K562 (cell line): ENCODE measurements around the gene AKAP13. TPM values are rescaled to one million over a fixed set of nuclear protein-coding genes. Genes with fewer than 3 reads are reported as not detected.

ENCODE experiments used
- ATAC-seq: fragments of 200-7000 bp; cut with Tn5 transposase; 3 replicates; pipeline ENCODE4 v1.9.1; 2020; ENCODE audit warnings: moderate library complexity
- BruUV-seq: library from RNA; stranded (reverse); fragments of 400-500 nt; replicated peaks from 2 replicates; lab custom pipeline; 2021; lab: Mats Ljungman, UMichigan
- CTCF ChIA-PET: fragments of 300-600 bp; formaldehyde crosslinking; extraction: SDS; loops from one replicate; lab custom pipeline; 2021; ENCODE audit warnings: low intra/inter-chr PET ratio; lab: Yijun Ruan, JAX
- POLR2A ChIA-PET: fragments of 300-600, 350-650 bp; sonication (Branson Sonifier 250); formaldehyde crosslinking; extraction: SDS; loops from one replicate; lab custom pipeline; 2021; ENCODE audit warnings: antibody characterized with exemption, inconsistent platforms; lab: Yijun Ruan, JAX
- DNase-seq, 4 experiments: peaks; one replicate each; pipeline versions ENCODE4 v3.0.0 to v3.0.0-alpha.2; 2011 to 2018; ENCODE audit warnings: low spot score in 3 of 4, mixed read lengths in 3 of 4; ENCODE audit errors: extremely low read depth in 1 of 4
- FAIRE-seq: peaks from 2 replicates; lab custom pipeline; 2011; peaks lifted over from hg19 to GRCh38; lab: Jason Lieb, UNC
- H2AFZ ChIP-seq: 2 replicates; pipeline ENCODE4 v1.6.0; 2011; ENCODE audit warnings: low read depth, low read length, control low read depth, inconsistent platforms
- H3K27ac ChIP-seq: fragments of 200-600 bp; 3 replicates; pipeline ENCODE4 v1.8.0; 2011; ENCODE audit warnings: low read depth, mild to moderate bottlenecking, control low read depth, inconsistent platforms, low read length, moderate library complexity, mixed read lengths; ENCODE audit errors: extremely low read depth
- H3K27me3 ChIP-seq, 2 experiments: fragments of 300-600 bp in 1 of 2; 2 replicates in 1 of 2; 3 replicates in 1 of 2; pipeline versions ENCODE4 v1.6.0 to v1.8.0; 2011; ENCODE audit warnings: inconsistent platforms in 2 of 2, low read length in 2 of 2, mild to moderate bottlenecking in 1 of 2, mixed read lengths in 1 of 2, moderate library complexity in 1 of 2; ENCODE audit not compliant: control insufficient read depth in 2 of 2, insufficient read depth in 2 of 2
- H3K36me3 ChIP-seq: fragments of 300-600 bp; 3 replicates; pipeline ENCODE4 v1.8.0; 2011; ENCODE audit warnings: mild to moderate bottlenecking, low read length, inconsistent platforms; ENCODE audit not compliant: control insufficient read depth, insufficient read depth
- H3K4me1 ChIP-seq, 2 experiments: fragments of 200-600 bp in 1 of 2; replicated peaks in 1 of 2; 2 replicates in 1 of 2; 3 replicates in 1 of 2; pipeline versions ENCODE4 v1.5.1 to v1.8.0; 2011; ENCODE audit warnings: inconsistent platforms in 2 of 2, low read length in 2 of 2, mild to moderate bottlenecking in 1 of 2, mixed read lengths in 1 of 2, moderate library complexity in 1 of 2; ENCODE audit not compliant: control insufficient read depth in 2 of 2, insufficient read depth in 2 of 2
- H3K4me2 ChIP-seq: 2 replicates; pipeline ENCODE4 v1.6.1; 2011; ENCODE audit warnings: low read length, control low read depth, inconsistent platforms, mixed read lengths; ENCODE audit not compliant: insufficient read depth
- H3K4me3 ChIP-seq: fragments of 200-600 bp; sonication (generic), shearing (Covaris generic); 2 replicates; pipeline ENCODE4 v1.5.1; 2016; ENCODE audit warnings: control low read depth, inconsistent platforms
- H3K79me2 ChIP-seq: fragments of 200-600 bp; 3 replicates; pipeline ENCODE4 v1.8.0; 2011; ENCODE audit warnings: low read length, inconsistent platforms; ENCODE audit not compliant: control insufficient read depth, insufficient read depth
- H3K9ac ChIP-seq, 2 experiments: 2 replicates each; pipeline versions ENCODE4 v1.6.0 to v1.6.1; 2011; ENCODE audit warnings: low read depth in 2 of 2, low read length in 2 of 2, control low read depth in 1 of 2, inconsistent platforms in 1 of 2, mild to moderate bottlenecking in 1 of 2, mixed read lengths in 1 of 2; ENCODE audit not compliant: insufficient read depth in 1 of 2
- H3K9me1 ChIP-seq: one replicate; pipeline ENCODE4 v1.6.0; 2011; ENCODE audit warnings: inconsistent platforms, mild to moderate bottlenecking, low read length, moderate library complexity; ENCODE audit not compliant: control insufficient read depth, insufficient read depth
- H3K9me3 ChIP-seq: replicated peaks from 2 replicates; pipeline ENCODE4 v1.5.1; 2011; ENCODE audit warnings: low read depth, low read length, inconsistent platforms; ENCODE audit not compliant: control insufficient read depth, insufficient read depth
- H4K20me1 ChIP-seq: replicated peaks from 2 replicates; pipeline ENCODE4 v1.6.1; 2011; ENCODE audit warnings: low read length, inconsistent platforms, mixed read lengths; ENCODE audit not compliant: control insufficient read depth, insufficient read depth
- ARHGAP35 ChIP-seq: fragments of 450-650 bp; IDR thresholded peaks from 2 replicates; pipeline ENCODE4 v1.6.1; 2018; ENCODE audit not compliant: partially characterized antibody
- ATF2 ChIP-seq: sonication (generic); formaldehyde crosslinking; IDR thresholded peaks from 2 replicates; pipeline ENCODE4 v1.8.1; 2022; ENCODE audit warnings: missing genetic modification reagents
- BMI1 ChIP-seq: fragments of 150-350 bp; IDR thresholded peaks from 2 replicates; pipeline ENCODE4 v1.6.1; 2014; ENCODE audit warnings: low read length
- BRD4 ChIP-seq: fragments of 200-600 bp; sonication (generic); IDR thresholded peaks from 2 replicates; pipeline ENCODE4 v1.6.1; 2017; ENCODE audit warnings: inconsistent platforms
- CBX8 ChIP-seq: fragments of 200-600 bp; sonication (generic); IDR thresholded peaks from 2 replicates; pipeline ENCODE4 v1.6.1; 2012; ENCODE audit warnings: borderline replicate concordance, mixed run types, low read depth, mild to moderate bottlenecking, moderate library complexity, mixed read lengths, low read length, control low read depth, inconsistent platforms; ENCODE audit not compliant: poor library complexity, severe bottlenecking; ENCODE audit errors: extremely low read depth
- FIP1L1 ChIP-seq: fragments of 200-400 bp; formaldehyde crosslinking; IDR thresholded peaks from 2 replicates; pipeline ENCODE4 v1.6.1; 2018; ENCODE audit warnings: mild to moderate bottlenecking, low read depth, low read length; ENCODE audit not compliant: poor library complexity, severe bottlenecking
- GTF3C2 ChIP-seq: IDR thresholded peaks from 3 replicates; pipeline ENCODE4 v1.6.1; 2011; ENCODE audit warnings: borderline replicate concordance, mild to moderate bottlenecking, moderate library complexity; ENCODE audit not compliant: insufficient read length; ENCODE audit errors: extremely low read depth
- HNRNPLL ChIP-seq: fragments of 200-400 bp; formaldehyde crosslinking; IDR thresholded peaks from 2 replicates; pipeline ENCODE4 v1.6.1; 2017; ENCODE audit warnings: low read length, low read depth, mild to moderate bottlenecking; ENCODE audit not compliant: poor library complexity, severe bottlenecking
- HOXB6 ChIP-seq: fragments of 250-450 bp; sonication (Bioruptor Pico); IDR thresholded peaks from 2 replicates; pipeline ENCODE4 v1.5.1; 2022; ENCODE audit warnings: mild to moderate bottlenecking, borderline replicate concordance
- TAF15 ChIP-seq: fragments of 200-400 bp; formaldehyde crosslinking; IDR thresholded peaks from 2 replicates; pipeline ENCODE4 v1.6.1; 2017; ENCODE audit warnings: mild to moderate bottlenecking, low read depth, low read length, moderate library complexity
- TEAD1 ChIP-seq, 2 experiments: fragments of 450-650 bp in 1 of 2; sonication (generic) in 1 of 2; formaldehyde crosslinking; IDR thresholded peaks; 2 replicates each; pipeline versions ENCODE4 v1.4.0 to v1.8.0; 2020 to 2022; ENCODE audit warnings: mild to moderate bottlenecking in 2 of 2, missing genetic modification reagents in 1 of 2
- XRCC3 ChIP-seq: fragments of 450-650 bp; IDR thresholded peaks from 2 replicates; pipeline ENCODE4 v1.6.1; 2017; ENCODE audit warnings: mild to moderate bottlenecking, moderate library complexity
- ZNF143 ChIP-seq: sonication (generic); formaldehyde crosslinking; IDR thresholded peaks from 2 replicates; pipeline ENCODE4 v1.9.0; 2022; ENCODE audit warnings: mild to moderate bottlenecking, missing genetic modification reagents
- ZNF263 ChIP-seq: sonication (generic); formaldehyde crosslinking; IDR thresholded peaks from 2 replicates; pipeline ENCODE4 v1.8.0; 2022; ENCODE audit warnings: mild to moderate bottlenecking, missing genetic modification reagents, borderline replicate concordance
- ZNF584 ChIP-seq: fragments of 200-800 bp; sonication (Bioruptor generic); IDR thresholded peaks from 2 replicates; pipeline ENCODE4 v1.6.1; 2016; ENCODE audit warnings: low read depth, mild to moderate bottlenecking, missing genetic modification characterization, missing compliant biosample characterization
- ZNF76 ChIP-seq: fragments of 250-450 bp; sonication (Bioruptor Pico); IDR thresholded peaks from 2 replicates; pipeline ENCODE4 v1.4.0; 2020; ENCODE audit warnings: mild to moderate bottlenecking, moderate library complexity, borderline replicate concordance
- WGBS: fragments of 100-300 bp; shearing (Covaris generic); methylation state at CpG from one replicate; pipeline ENCODE4 v1.1.6; 2016; ENCODE audit warnings: low coverage, mixed read lengths; ENCODE audit not compliant: insufficient coverage; ENCODE audit errors: missing lambda C conversion rate; 5-methylcytosine and 5-hydroxymethylcytosine counted together
- in situ Hi-C: fragments of 300-500 bp; cut with MboI; formaldehyde crosslinking; loops from 4 replicates; pipeline ENCODE4 v1.15.0; 2018; ENCODE audit warnings: inconsistent platforms, mixed read lengths
- intact Hi-C: fragments of 100-400 bp; cut with micrococcal nuclease; formaldehyde crosslinking; loops from 2 replicates; pipeline ENCODE4 v1.14.2; 2022
- polyA plus RNA-seq, 8 experiments: library from polyadenylated mRNA; depleted of rRNA in 4 of 8; stranded (reverse) in 5 of 8; unstranded in 3 of 8; fragments of >200 nt; fragmentation: Nextera tagmentation in 2 of 8; fragmentation: Illumina TruSeq in 1 of 8; extraction: Ambion mirVana in 2 of 8; extraction: Trizol in 1 of 8; gene quantifications; 2 replicates each; pipeline versions ENCODE4 v1.2.1 to v1.2.3, GENCODE V29; 2011 to 2014; ENCODE audit warnings: inconsistent platforms in 1 of 8, missing spikeins in 1 of 8
- total RNA-seq, 7 experiments: library from RNA; depleted of rRNA in 6 of 7; stranded (reverse); fragments of >200 nt in 6 of 7; fragmentation: Illumina TruSeq in 2 of 7; extraction: Trizol in 2 of 7; gene quantifications; 2 replicates each; pipeline versions ENCODE4 v1.2.1 to v1.2.3, GENCODE V29; 2011 to 2021; ENCODE audit warnings: low replicate concordance in 1 of 7
- TF ChIP-seq, protein P1 (sequence below): fragments of 250-450 bp; sonication (Bioruptor Pico); IDR thresholded peaks from 2 replicates; pipeline ENCODE4 v1.8.0; 2022; ENCODE audit warnings: moderate library complexity, mild to moderate bottlenecking, inconsistent platforms
- TF ChIP-seq, protein P2 (sequence below): fragments of 250-450 bp; sonication (Bioruptor Pico); IDR thresholded peaks from 2 replicates; pipeline ENCODE4 v1.5.0; 2021

Gene AKAP13
- total and polyA plus RNA-seq, 9 of the 15 experiments (the other 6 are each of a cell fraction or from before 2014, with no cell fraction given), result 0.03 to 1.7 (median 0.42) TPM

GRCh38 chr15:85741662-85742061 lies 361.3 kb downstream of the AKAP13 start:
- Histone ChIP-seq H3K4me3 (no peak overlapping the region), H4K20me1 (no peaks in the 10 kb centered on the region), H3K4me1 (no peaks in the 10 kb centered on the region), H3K9me3 (no peaks in the 10 kb centered on the region), H3K36me3 (no peaks in the 10 kb centered on the region), H3K27ac (no peak overlapping the region), H2AFZ (no peak overlapping the region), H3K9me1 (no peaks in the 10 kb centered on the region), H3K9ac (no peak overlapping the region), H3K4me2 (no peak overlapping the region), H3K79me2 (no peaks in the 10 kb centered on the region), H3K27me3 (peaks cover 18 to 34% of the 10 kb centered on the region in 2 experiments)
- no TSS peak for BruUV-seq
- WGBS, result 0% methylated on average over 7 of the region's 11 CpGs
- FAIRE-seq (no peak), ATAC-seq (no peak), DNase-seq (no peak)
- in situ Hi-C loops, result no loop called here
- TF ChIP-seq ATF2 (CRISPR knock-in tag) (no peak), GTF3C2 (no peak), BMI1 (no peak), ZNF143 (CRISPR knock-in tag) (no peak), TAF15 (no peak), XRCC3 (no peak), HNRNPLL (no peak), ZNF263 (no peak), TEAD1 (CRISPR knock-in tag; IDR thresholded peaks at IDR 0.05) (no peak), ZNF584 (no peak), HOXB6 (no peak), CBX8 (no peak), FIP1L1 (no peak), ARHGAP35 (no peak), ZNF76 (CRISPR knock-in tag) (no peak), BRD4 (no peak)
- TF ChIP-seq, protein P1, sequence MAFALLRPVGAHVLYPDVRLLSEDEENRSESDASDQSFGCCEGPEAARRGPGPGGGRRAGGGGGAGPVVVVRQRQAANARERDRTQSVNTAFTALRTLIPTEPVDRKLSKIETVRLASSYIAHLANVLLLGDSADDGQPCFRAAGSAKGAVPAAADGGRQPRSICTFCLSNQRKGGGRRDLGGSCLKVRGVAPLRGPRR, result no peak
- TF ChIP-seq, protein P2, sequence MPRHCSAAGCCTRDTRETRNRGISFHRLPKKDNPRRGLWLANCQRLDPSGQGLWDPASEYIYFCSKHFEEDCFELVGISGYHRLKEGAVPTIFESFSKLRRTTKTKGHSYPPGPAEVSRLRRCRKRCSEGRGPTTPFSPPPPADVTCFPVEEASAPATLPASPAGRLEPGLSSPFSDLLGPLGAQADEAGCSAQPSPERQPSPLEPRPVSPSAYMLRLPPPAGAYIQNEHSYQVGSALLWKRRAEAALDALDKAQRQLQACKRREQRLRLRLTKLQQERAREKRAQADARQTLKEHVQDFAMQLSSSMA, result no peak
- intact Hi-C loops, result no loop called here
- POLR2A ChIA-PET, result no interaction called here
- CTCF ChIA-PET, result no interaction called here
